ENCODE measurements around the gene ISYNA1. TPM values are rescaled to one million over a fixed set of nuclear protein-coding genes. Genes with fewer than 3 reads are reported as not detected.

Gene ISYNA1
- total RNA-seq, 2 experiments from 2014 or later: 19.3 to 20.0 TPM

DNA sequence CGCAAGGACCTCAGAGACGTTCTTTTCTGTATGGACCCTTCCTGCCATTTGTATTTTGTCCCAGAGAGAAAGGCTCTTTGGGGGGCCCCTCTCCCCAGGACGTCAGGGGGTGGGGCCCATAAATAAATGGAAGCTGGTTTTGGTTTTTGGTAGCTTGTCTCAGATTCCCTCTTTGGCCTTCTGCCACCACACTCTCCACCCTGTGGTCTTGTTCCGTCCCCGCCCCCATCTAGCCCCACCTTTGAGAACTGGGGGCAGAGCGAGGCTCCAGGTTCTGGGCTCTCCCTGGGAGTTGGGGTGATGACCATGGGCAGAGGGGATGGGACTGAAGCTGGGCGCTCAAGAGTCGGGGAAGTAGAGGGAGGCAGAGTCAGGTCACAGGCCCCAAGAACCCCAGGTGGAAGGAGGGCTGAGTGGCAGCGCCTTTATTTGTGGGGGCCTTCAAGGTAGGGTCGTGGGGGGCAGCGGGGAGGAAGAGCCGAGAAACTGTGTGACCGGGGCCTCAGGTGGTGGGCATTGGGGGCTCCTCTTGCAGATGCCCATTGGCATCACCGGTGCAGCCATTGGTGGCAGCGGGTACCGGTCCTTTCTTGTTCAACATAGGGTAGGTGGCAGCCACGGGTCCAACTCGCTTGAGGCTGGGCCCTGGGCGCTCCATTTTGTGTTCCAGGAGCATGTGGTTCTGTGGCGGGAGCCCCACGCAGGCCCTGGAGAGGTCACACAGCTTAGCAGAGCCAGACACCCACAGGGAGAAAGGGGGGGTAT lies 3.3 kb downstream of the ISYNA1 start:
- ChIA-PET CTCF (interaction anchor here (0.8 to 2.5 kb wide), 5 partner anchors 16 to 413 kb away, joined by 3 to 12 read pairs (median 3); no protein-coding TSS in a partner anchor), POLR2A (interaction anchor here (0.7 to 1.0 kb wide), 4 partner anchors 12 to 34 kb away, joined by 3 to 4 read pairs (median 3); partner anchors contain the start of gene SSBP4)
- Mint-ChIP-seq H3K9me3 (no peaks in the 10 kb centered on the region), H3K36me3 (peaks cover 9% of the 10 kb centered on the region), H3K4me3 (no peak overlapping the region), H3K4me1 (ENCODE audit: low read depth) (peaks cover 19% of the 10 kb centered on the region), H3K27me3 (no peaks in the 10 kb centered on the region), H3K27ac (no peak overlapping the region)
- DNase-seq: no peak
- intact Hi-C loops (cut with micrococcal nuclease): no loop called here

DNA sequence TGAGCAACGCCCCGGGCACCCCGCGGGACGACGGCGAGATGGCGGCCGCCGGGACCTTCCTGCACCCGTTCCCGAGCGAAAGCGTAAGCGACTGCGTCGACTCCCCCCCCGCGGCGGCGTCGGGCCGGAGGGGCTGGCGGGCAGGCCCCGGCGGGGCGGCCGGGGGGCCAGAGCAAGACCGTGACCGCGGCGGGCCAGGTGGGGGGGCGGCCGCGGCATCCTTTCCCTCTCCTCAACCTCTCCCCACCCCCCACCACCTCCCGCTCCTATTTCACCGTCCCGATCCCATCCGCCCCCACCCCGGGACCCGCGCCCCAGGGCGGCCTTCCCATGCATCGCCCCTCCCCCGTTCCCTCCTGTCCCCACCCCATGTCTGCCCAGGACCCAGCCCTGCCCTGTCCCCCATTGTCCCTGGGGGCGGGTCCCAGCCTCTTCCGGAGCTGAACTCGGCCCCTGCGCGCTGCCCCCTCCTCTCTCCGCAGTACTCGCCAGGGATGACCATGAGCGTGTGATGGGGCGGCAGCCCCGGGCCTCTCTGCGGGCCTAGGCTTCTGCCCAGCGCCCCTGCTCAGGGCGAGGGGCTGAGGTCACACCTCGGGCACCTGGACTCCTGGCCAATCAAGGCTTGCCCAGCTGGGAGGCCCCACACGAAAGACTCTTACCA lies 4.1 kb downstream of the ISYNA1 start:
- H3K27ac Mint-ChIP-seq: no peak overlapping the region
- DNase-seq: no peak
- no peak overlapping the region for H3K4me3 Mint-ChIP-seq
- H3K27me3 Mint-ChIP-seq: no peaks in the 10 kb centered on the region
- POLR2A ChIA-PET: interaction anchor here (0.7 to 1.0 kb wide), 4 partner anchors 12 to 35 kb away, joined by 3 to 4 read pairs (median 3); partner anchors contain the start of gene SSBP4
- CTCF ChIA-PET: interaction anchor here (0.9 to 2.5 kb wide), 2 partner anchors 17 to 28 kb away, joined by 3 to 12 read pairs; no protein-coding TSS in a partner anchor
- intact Hi-C loops (cut with micrococcal nuclease): no loop called here
- peaks cover 20% of the 10 kb centered on the region for H3K4me1 Mint-ChIP-seq (ENCODE audit: low read depth)
- H3K36me3 Mint-ChIP-seq: peaks cover 9% of the 10 kb centered on the region
- no peaks in the 10 kb centered on the region for H3K9me3 Mint-ChIP-seq

DNA sequence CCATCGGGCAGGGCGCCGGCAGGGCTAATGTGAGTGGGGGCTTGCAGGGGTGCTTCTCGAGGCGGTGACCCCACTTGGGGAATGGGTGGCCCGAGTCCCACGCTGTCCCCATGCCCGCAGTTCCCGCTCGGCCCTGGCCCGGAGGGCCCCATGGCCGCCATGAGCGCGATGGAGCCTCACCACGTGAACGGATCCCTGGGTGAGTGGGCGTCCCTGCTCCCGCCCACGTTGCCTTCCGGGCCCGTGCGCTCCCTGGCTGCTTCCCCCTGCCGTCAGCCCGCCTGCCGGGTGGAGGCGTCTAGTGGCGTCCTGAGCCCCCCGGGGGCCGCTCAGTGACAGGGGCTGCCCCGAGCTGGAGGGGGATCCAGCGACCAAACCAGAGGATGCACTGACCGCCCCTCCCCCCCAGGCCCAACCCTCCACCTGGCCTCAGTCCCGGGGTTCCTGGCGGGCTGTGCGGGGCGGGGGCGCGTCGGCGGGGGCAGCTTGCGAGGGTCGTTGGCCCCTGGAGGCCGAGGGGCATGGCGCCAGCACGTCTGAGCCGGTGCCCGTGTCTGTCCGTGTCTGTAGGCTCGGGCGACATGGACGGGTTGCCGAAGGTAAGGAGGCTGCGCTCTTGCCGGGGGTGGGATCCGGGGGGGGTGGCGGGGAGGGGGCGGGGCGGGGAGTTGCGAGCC lies 4.8 kb downstream of the ISYNA1 start:
- intact Hi-C loops (cut with micrococcal nuclease): no loop called here
- peaks cover 9% of the 10 kb centered on the region for H3K36me3 Mint-ChIP-seq
- H3K9me3 Mint-ChIP-seq: no peaks in the 10 kb centered on the region
- no peak overlapping the region for H3K27ac Mint-ChIP-seq
- H3K27me3 Mint-ChIP-seq: no peaks in the 10 kb centered on the region
- POLR2A ChIA-PET: interaction anchor here (1.0 kb wide), 1 partner anchor 14 kb away, joined by 4 read pairs; the partner anchor contains the start of gene SSBP4
- DNase-seq: no peak
- H3K4me3 Mint-ChIP-seq: no peak overlapping the region
- peaks cover 20% of the 10 kb centered on the region for H3K4me1 Mint-ChIP-seq (ENCODE audit: low read depth)
- CTCF ChIA-PET: interaction anchor here (0.9 to 2.5 kb wide), 3 partner anchors 18 to 154 kb away, joined by 3 to 12 read pairs (median 4); no protein-coding TSS in a partner anchor

DNA sequence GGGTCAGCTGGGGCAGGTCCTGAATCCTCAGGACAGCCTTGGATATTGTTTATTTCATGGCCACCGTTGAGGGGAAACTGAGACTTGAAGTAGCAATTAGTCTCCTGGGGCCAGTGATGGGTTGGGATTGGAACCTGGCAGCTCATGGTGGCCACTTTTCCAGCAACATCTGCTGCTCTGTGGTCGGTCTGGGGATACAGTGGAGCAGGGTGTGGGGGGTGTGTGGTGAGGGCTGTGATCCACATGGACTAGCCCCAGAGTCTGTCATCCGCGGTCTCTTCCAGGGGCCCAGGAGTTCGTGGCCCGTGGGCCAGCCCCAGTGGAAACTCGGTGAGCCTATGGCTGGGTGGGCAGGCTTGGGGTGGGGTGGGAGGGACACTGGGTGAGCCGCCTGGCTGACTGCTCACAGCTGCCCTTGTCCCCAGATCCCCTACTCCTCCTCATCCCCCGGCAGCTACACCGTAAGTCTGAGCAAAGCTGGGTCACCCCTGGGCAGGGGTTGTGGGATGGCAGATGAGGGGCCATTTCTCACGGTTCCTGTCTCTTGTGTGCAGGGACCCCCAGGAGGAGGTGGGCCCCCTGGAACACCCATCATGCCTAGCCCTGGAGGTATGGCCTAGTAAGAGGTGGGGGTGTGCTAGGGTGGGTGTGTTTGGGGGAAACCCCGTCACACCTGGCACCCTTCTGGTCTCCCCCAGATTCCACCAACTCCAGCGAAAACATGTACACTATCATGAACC lies 5.5 kb downstream of the ISYNA1 start:
- H3K27ac Mint-ChIP-seq: no peak overlapping the region
- intact Hi-C loops (cut with micrococcal nuclease): no loop called here
- H3K36me3 Mint-ChIP-seq: peaks cover 9% of the 10 kb centered on the region
- POLR2A ChIA-PET: interaction anchor here (1.3 kb wide), 1 partner anchor 10 kb away, joined by 4 read pairs; no protein-coding TSS in a partner anchor
- H3K4me3 Mint-ChIP-seq: no peak overlapping the region
- no peak for DNase-seq
- no peaks in the 10 kb centered on the region for H3K27me3 Mint-ChIP-seq
- CTCF ChIA-PET: interaction anchor here (1.7 kb wide), 1 partner anchor 153 kb away, joined by 4 read pairs; no protein-coding TSS in a partner anchor
- peaks cover 20% of the 10 kb centered on the region for H3K4me1 Mint-ChIP-seq (ENCODE audit: low read depth)
- no peaks in the 10 kb centered on the region for H3K9me3 Mint-ChIP-seq

DNA sequence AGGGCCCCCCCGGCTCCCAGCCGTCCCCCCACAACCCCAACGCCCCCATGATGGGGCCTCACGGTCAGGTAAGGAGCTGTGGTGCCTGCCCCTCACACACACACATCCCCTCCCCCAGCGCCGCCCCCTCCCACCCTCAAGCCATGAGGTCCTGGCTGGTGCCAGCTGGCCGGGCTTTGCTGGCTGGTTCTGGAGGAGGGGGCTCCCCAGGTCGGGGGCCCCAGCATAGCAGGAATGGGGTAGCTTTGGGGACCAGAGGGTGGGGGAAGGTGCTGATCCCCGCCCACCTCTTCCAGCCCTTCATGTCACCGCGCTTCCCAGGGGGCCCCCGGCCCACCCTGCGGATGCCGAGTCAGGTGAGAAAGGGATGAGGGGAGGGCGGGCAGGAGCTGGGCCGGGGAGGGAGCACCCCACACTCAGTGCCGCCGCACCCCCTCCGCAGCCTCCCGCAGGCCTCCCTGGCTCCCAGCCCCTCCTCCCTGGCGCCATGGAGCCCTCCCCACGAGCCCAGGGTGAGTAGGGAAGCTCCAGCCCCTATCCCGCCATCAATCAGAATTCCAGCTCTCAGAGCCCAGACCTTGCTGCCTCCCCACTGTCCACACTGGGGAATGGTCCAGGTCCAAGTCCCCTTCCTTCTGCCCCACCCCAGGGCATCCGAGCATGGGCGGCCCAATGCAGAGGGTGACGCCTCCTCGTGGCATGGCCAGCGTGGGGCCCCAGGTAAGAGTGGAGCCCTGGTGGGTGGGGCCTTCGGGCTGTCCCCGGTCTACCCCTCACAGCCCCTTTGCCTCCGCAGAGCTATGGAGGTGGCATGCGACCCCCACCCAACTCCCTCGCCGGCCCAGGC lies 6.4 kb downstream of the ISYNA1 start:
- Mint-ChIP-seq H3K36me3 (peaks cover 9% of the 10 kb centered on the region), H3K9me3 (no peaks in the 10 kb centered on the region), H3K27ac (no peak overlapping the region), H3K4me3 (no peak overlapping the region), H3K27me3 (no peaks in the 10 kb centered on the region), H3K4me1 (ENCODE audit: low read depth) (peaks cover 17% of the 10 kb centered on the region)
- CTCF ChIA-PET: interaction anchor here (1.7 kb wide), 1 partner anchor 152 kb away, joined by 4 read pairs; no protein-coding TSS in a partner anchor
- POLR2A ChIA-PET: interaction anchor here (1.3 kb wide), 1 partner anchor 9 kb away, joined by 4 read pairs; no protein-coding TSS in a partner anchor
- DNase-seq: no peak
- intact Hi-C loops (cut with micrococcal nuclease): no loop called here

DNA sequence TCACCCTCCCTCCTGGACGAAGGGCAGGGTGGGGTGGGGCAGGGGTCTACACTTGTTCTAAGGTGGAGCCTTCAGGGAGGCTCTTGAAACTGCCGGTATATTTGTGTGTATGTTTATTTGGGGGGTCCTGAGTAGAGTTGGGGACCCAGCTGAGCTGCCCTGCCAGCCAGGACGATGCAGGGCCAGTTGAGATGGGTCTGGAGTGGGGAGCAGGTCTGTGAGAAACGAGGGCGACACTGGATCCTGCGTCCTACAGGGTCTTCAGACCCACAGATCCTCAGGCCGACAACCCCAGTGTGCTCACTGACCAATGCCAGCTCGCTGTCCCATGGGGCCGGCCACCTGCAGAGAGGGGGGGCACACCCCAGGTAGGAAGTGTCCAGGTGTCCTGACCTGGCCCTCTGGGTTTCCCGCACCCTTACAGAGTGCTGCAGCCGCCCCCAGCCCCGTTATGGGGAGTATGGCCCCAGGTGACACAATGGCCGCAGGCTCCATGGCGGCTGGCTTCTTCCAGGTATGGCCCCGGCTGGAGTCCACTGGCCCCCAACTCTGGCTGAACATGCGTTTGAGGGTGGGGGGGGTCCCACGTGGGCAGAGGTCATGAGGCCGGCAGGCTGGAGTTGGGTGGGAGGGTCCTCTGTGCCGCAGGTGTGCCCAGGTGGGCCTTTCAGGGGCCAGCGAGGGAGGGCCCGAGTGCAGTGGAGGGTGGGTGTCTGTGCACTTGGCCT lies 7.4 kb downstream of the ISYNA1 start:
- no peak overlapping the region for H3K4me3 Mint-ChIP-seq
- no peak overlapping the region for H3K27ac Mint-ChIP-seq
- no peak for DNase-seq
- H3K4me1 Mint-ChIP-seq (ENCODE audit: low read depth): peaks cover 20% of the 10 kb centered on the region
- ChIA-PET CTCF (no interaction called here), POLR2A (no interaction called here)
- no peaks in the 10 kb centered on the region for H3K27me3 Mint-ChIP-seq
- H3K9me3 Mint-ChIP-seq: no peaks in the 10 kb centered on the region
- peaks cover 9% of the 10 kb centered on the region for H3K36me3 Mint-ChIP-seq
- intact Hi-C loops (cut with micrococcal nuclease): no loop called here

DNA sequence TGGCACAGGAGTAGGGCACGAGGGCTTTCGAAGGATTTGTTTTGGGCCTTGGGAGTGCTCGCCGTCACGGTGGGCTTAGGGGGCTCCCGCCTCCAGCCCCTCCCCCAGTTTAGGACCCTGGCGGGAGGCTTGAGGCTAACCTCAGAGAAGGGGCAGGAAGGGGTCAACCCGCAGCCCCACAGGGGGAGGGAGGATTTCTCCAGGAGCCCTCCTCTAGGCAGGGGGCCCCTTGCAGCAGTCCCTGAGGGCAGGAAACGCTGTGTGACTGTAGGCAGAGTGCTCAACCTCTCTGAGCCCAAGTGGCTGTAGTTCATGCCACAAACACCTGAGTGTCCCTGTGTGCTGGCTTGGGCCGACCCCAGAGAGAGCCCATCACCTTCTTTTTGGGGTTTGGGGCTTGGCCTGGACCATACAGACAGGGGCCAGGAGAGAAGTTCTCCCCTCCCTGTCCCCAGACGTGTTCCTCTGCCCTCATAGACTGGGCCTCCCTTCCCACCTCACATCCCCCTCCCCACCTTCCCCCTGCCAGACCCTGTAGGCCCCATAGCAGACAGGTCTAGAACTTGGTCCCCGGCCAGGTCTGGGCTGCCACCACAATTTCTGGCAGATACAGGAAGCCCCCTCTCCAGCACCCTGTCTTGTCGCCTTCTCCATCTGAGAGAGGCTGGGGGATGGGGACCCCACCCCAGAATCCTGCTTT lies 8.1 kb downstream of the ISYNA1 start:
- Mint-ChIP-seq H3K4me1 (ENCODE audit: low read depth) (peaks cover 23% of the 10 kb centered on the region), H3K36me3 (peaks cover 9% of the 10 kb centered on the region), H3K9me3 (no peaks in the 10 kb centered on the region), H3K4me3 (peak overlapping the region; percentile 23), H3K27me3 (no peaks in the 10 kb centered on the region), H3K27ac (no peak overlapping the region)
- no peak for DNase-seq
- ChIA-PET POLR2A (no interaction called here), CTCF (no interaction called here)
- intact Hi-C loops (cut with micrococcal nuclease): no loop called here

DNA sequence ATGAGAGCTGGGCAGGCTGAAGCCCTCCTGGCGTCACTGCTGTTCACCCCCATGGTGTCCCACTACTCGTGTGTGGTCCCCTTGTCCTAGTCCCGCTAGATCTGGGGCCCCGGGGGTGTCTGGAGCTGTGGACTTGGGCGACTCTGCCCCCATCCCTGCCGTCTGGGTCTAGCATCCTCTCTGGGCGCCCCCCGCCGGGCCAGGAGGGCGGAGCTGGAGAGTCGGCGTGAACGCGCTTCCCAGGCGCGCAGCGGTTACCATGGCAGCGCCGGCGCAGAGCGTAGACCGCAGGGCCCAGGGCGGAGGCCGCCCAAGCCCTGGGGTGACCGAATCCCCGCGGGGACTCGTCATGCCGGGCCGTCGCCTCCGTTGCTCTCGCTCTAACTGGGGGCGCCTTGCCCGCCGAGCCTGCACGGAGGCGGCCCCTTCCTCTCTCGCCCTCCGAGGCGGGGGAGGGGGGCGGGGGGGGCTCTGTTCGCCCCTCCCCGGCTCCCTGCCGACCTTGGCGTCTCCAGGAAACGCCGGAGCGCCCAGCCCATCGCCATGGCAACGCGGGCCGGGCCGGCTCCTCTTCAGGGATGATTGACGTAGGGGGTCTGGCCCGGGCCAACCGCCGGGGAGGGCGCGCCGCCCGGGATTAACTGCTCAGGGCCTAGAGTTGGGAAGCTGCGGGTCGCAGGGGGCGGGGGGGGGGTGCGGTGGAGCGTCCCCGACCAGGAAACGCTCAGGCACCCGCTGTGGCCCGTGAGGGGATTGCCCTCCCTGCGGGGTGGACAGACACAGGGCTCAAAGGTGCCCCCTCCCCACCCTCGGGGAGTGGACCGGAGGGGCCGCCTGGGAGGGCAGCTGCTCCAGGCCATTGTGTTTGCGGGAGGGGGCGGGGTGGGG lies 8.9 kb downstream of the ISYNA1 start:
- ChIA-PET POLR2A (interaction anchor here (1.1 to 1.5 kb wide), 2 partner anchors 10 kb away, joined by 3 to 4 read pairs; partner anchors contain the start of gene SSBP4), CTCF (interaction anchor here (0.7 to 1.7 kb wide), 3 partner anchors 10 to 41 kb away, joined by 3 to 6 read pairs (median 4); partner anchors contain the start of gene SSBP4)
- peaks cover 2% of the 10 kb centered on the region for H3K36me3 Mint-ChIP-seq
- peak; percentile 87 for DNase-seq
- H3K4me3 Mint-ChIP-seq: no peak overlapping the region
- H3K9me3 Mint-ChIP-seq: no peaks in the 10 kb centered on the region
- H3K27me3 Mint-ChIP-seq: no peaks in the 10 kb centered on the region
- intact Hi-C loops (cut with micrococcal nuclease): no loop called here
- H3K27ac Mint-ChIP-seq: no peak overlapping the region
- H3K4me1 Mint-ChIP-seq (ENCODE audit: low read depth): peaks cover 31% of the 10 kb centered on the region

DNA sequence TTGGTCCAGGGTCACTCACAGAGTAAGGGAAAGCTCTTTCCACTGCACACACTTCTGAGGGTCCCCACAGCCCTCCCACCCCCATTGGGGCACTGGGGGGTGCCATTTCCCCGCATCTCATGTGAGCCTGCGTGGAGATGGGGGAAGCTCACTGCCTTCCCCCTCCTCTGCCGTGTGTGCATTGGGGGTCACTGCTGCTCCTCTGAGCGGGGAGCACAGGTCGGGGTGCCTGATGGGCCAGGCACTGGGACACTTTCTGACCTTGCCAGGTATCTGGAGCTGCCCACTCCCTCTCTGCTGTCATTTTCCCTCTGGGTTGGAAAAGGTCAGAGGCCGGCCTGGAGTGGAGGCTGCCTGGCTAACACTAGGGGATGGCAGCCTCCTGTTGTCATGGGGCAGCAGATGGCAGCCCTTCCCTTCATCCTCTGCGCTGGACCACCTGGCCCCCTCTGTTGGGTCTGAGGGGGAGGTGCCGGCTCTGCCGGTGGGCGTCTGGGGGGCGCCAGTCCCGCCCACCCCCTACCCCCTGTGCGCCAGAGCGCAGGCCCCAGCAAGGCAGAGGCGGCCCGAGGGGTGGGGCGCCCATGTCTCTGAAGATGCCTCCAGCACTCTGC lies 9.7 kb downstream of the ISYNA1 start:
- Mint-ChIP-seq H3K9me3 (no peaks in the 10 kb centered on the region), H3K36me3 (peaks cover 2% of the 10 kb centered on the region), H3K4me1 (ENCODE audit: low read depth) (peaks cover 39% of the 10 kb centered on the region), H3K4me3 (no peak overlapping the region), H3K27me3 (no peaks in the 10 kb centered on the region), H3K27ac (no peak overlapping the region)
- ChIA-PET POLR2A (interaction anchor here (1.1 to 1.5 kb wide), 2 partner anchors 10 to 11 kb away, joined by 3 to 4 read pairs; partner anchors contain the start of gene SSBP4), CTCF (interaction anchor here (0.7 to 1.7 kb wide), 3 partner anchors 9 to 42 kb away, joined by 3 to 6 read pairs (median 4); partner anchors contain the start of gene SSBP4)
- intact Hi-C loops (cut with micrococcal nuclease): no loop called here
- no peak for DNase-seq

All from activated CD4-positive, alpha-beta memory T cell treated with anti-CD3 and anti-CD28 coated beads for 36 hours (primary cell).